Measurements from ENCODE around the gene APLF. TPM values are rescaled to one million over a fixed set of nuclear protein-coding genes. Genes with fewer than 3 reads are reported as not detected.
"Not testable (repeated sequence)": the region's sequence is repeated elsewhere in the genome, so short reads cannot be mapped to it uniquely, and the experiment has no call there.

Gene APLF
- total RNA-seq, 1 experiment from 2014 or later: 2.1 TPM

DNA sequence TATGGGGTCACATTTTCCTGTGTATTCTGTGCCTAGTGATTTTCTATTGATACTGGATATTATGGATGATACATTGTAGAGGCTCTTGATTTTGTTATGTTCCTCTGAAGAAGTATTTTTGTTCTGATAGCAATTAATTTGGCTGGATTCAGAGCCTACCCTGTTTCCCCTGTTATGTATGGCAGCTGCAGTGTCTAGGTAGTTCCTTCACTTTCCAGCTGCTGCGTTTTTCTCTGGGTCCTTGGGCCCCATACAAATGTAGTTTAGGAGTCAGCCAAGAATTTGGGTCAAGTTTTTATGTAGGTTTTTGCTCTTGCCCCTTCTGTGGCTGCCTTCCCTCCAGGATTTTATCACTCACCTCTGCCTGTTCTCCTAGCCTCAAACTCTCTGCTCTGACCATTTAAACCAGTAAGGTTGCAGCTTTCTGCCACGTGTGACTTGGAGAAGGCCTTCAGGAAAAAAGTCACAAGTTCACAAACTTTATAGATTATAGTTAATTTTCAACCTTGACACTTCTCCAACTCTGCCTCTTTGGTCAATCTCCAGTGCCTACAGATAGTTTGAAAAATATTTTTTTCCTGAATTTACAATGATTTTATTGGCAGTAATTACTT is 47.0 kb downstream of the APLF start:
- DNase-seq: no peak
- no peaks in the 10 kb centered on the region for H3K27me3 ChIP-seq (ENCODE audit: control insufficient read depth, insufficient read depth, low read length)
- H3K36me3 ChIP-seq (replicated peaks; ENCODE audit: control insufficient read depth, insufficient read depth, low read length): no peaks in the 10 kb centered on the region
- no peak overlapping the region for H3K4me3 ChIP-seq (ENCODE audit: insufficient read depth, low read depth, low read length)

- Histone ChIP-seq H3K27me3 (ENCODE audit: control insufficient read depth, insufficient read depth, low read length) (no peaks in the 10 kb centered on the region), H3K4me3 (ENCODE audit: insufficient read depth, low read depth, low read length) (no peak overlapping the region), H3K36me3 (replicated peaks; ENCODE audit: control insufficient read depth, insufficient read depth, low read length) (no peaks in the 10 kb centered on the region)
- DNase-seq: no peak
These were observed 48.9 kb downstream of the APLF start for GRCh38 chr2:68516051-68516955.

DNA sequence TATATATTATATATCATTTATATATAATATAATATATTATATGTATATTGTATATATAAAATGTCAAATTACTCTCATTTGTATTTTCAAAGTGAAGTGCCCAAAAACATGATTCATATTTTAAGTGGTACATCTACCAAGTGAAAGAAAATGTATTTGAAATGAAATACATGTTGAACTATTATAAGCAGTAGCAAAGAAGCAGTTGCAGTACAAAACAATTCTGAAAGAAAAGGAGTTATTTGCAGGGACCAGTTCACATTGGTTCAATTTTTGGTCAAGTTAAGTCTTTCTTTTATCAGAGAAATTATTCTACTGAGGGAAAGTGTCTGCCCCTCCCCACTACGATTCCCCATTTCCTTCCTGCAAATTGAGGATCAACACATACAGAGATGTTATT is 51.9 kb downstream of the APLF start:
- no peak for DNase-seq
- Histone ChIP-seq H3K4me3 (ENCODE audit: insufficient read depth, low read depth, low read length) (no peak overlapping the region), H3K27me3 (ENCODE audit: control insufficient read depth, insufficient read depth, low read length) (no peaks in the 10 kb centered on the region), H3K36me3 (replicated peaks; ENCODE audit: control insufficient read depth, insufficient read depth, low read length) (no peaks in the 10 kb centered on the region)

DNA sequence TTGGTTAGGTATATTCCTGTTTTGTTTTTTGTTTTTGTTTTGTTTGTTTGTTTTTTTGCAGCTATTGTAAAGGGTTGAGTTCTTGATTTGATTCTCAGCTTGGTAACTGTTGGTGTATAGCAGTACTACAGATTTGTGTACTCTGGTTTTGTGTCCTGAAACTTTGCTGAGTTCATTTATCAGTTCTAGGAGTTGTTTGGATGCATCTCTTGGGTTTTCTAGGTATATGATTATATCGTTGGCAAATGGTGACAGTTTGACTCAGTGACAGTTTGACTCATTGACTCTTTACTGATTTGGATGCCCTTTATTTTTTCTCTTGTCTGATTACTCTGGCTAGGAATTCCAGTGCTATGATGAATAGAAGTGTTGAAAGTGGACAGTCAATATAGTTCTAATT is 53.7 kb downstream of the APLF start:
- H3K36me3 ChIP-seq (replicated peaks; ENCODE audit: control insufficient read depth, insufficient read depth, low read length): no peaks in the 10 kb centered on the region
- no peaks in the 10 kb centered on the region for H3K27me3 ChIP-seq (ENCODE audit: control insufficient read depth, insufficient read depth, low read length)
- H3K4me3 ChIP-seq (ENCODE audit: insufficient read depth, low read depth, low read length): no peak overlapping the region
- DNase-seq: no peak

- DNase-seq; H3K27me3 ChIP-seq (ENCODE audit: control insufficient read depth, insufficient read depth, low read length); H3K36me3 ChIP-seq (replicated peaks; ENCODE audit: control insufficient read depth, insufficient read depth, low read length); H3K4me3 ChIP-seq (ENCODE audit: insufficient read depth, low read depth, low read length): not testable (repeated sequence)
These were observed 59.6 kb downstream of the APLF start for GRCh38 chr2:68526943-68527342.

DNA sequence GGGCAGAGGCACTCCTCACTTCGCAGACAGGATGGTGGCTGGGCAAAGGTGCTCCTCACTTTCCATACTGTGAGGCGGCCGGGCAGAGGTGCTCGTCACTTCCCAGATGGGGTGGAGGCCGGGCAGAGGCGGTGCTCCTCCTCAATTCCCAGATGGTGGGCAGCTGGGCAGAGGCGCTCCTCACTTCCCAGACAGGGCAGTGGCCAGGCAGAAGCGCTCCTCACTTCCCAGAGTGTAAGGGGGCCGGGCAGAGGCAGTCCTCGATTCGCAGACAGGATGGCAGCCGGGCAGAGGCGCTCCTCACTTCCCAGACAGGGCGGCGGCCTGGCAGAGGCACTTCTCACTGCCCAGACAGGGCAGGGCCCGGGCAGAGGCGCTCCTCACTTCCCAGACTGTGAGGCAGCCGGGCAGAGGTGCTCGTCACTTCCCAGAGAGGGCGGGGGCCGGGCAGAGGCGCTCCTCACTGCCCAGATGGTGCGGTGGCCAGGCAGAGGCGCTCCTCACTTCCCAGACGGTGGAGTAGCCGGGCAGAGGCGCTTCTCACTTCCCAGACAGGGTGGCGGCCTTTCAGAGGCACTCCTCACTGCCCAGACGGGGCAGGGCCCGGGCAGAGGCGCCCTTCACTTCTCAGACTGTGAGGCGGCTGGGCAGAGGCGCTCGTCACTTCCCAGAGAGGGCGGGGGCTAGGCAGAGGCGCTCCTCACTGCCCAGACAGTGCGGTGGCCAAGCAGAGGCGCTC is 60.1 kb downstream of the APLF start:
- DNase-seq: not testable (repeated sequence)

DNA sequence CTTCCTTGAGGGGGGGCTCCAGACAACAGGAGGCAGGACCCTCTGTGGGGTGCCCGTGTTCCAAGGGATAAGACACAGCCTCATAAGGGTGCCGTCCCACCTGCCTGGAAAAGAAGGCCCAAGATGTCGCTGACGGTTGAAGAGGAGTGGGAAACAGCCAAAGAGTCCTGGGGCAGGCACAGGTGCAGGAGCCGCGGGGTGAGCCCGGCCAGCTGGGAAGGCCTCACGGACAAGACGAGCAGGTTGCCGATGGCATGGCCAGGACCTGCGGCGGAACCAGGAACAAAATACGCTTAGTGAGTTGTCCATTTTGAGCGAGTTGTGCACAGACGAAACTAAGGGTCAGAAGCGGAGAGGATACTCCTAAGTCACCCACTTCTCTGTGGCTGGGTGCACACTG is 61.8 kb downstream of the APLF start:
- H3K27me3 ChIP-seq (ENCODE audit: control insufficient read depth, insufficient read depth, low read length); DNase-seq; H3K36me3 ChIP-seq (replicated peaks; ENCODE audit: control insufficient read depth, insufficient read depth, low read length); H3K4me3 ChIP-seq (ENCODE audit: insufficient read depth, low read depth, low read length): not testable (repeated sequence)

More for the DNA sequence above, 60.1 kb downstream of the APLF start:
- not testable (repeated sequence) for H3K27me3 ChIP-seq (ENCODE audit: control insufficient read depth, insufficient read depth, low read length); H3K4me3 ChIP-seq (ENCODE audit: insufficient read depth, low read depth, low read length); H3K36me3 ChIP-seq (replicated peaks; ENCODE audit: control insufficient read depth, insufficient read depth, low read length)

DNA sequence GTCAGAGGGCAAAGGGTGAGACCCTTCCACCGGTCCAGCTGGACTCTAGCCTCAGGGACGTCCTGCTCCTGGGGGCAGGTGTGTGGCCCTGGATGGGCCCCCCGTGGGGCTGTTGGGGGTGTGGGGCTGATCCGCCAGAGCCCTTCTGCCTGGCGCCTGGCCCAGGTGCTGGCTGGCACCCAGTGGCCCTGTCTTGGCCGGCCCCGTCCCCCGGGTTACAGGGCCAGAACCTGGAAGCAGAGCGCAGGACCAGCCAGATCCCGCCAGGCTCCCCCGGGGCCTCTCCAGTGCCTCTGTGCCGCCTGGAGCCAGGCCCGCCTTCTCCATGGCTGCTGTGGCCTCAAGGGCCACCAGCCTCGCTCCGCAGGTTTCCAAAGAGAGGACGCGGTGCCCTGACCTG is 62.3 kb downstream of the APLF start:
- not testable (repeated sequence) for H3K4me3 ChIP-seq (ENCODE audit: insufficient read depth, low read depth, low read length); H3K36me3 ChIP-seq (replicated peaks; ENCODE audit: control insufficient read depth, insufficient read depth, low read length); DNase-seq; H3K27me3 ChIP-seq (ENCODE audit: control insufficient read depth, insufficient read depth, low read length)

DNA sequence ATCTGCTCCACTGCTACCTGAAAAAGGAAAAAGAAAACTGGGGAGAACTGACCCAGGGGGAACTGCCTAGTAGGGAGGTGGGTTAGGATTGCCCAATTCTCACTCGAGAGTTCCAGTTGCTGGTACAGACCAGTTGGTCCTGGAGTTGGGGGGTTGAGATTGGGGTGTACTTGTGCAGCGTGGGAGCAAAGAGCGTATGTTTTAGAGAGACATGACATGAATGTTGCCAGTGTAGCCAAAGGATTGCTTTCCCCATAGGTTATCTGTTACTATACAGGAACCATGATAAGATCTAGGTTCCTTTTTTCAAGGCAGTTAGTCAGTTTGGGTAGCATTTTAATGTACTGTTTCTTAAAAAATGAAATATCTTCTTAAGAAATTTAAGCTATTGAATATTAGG is 68.6 kb downstream of the APLF start:
- no peaks in the 10 kb centered on the region for H3K27me3 ChIP-seq (ENCODE audit: control insufficient read depth, insufficient read depth, low read length)
- no peak overlapping the region for H3K4me3 ChIP-seq (ENCODE audit: insufficient read depth, low read depth, low read length)
- no peaks in the 10 kb centered on the region for H3K36me3 ChIP-seq (replicated peaks; ENCODE audit: control insufficient read depth, insufficient read depth, low read length)
- no peak for DNase-seq

DNA sequence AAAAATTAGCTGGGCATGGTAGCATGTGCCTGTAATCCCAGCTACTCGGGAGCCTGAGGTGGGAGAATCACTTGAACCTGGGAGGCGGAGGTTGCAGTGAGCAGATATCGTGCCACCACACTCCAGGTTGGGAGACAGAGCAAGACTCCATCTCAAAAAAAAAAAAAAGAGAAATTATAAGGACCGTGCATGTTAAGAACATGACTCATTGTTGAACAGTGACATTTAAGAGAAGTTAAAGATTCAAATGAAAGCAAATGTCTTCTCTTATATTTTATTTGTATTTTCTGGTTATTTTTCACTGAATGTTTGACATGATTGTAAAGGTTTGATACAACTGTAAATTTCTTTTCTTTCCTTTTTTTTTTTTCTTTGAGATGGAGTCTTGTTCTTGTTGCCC is 69.6 kb downstream of the APLF start:
- H3K36me3 ChIP-seq (replicated peaks; ENCODE audit: control insufficient read depth, insufficient read depth, low read length): no peaks in the 10 kb centered on the region
- H3K27me3 ChIP-seq (ENCODE audit: control insufficient read depth, insufficient read depth, low read length): no peaks in the 10 kb centered on the region
- H3K4me3 ChIP-seq (ENCODE audit: insufficient read depth, low read depth, low read length): no peak overlapping the region
- DNase-seq: no peak

DNA sequence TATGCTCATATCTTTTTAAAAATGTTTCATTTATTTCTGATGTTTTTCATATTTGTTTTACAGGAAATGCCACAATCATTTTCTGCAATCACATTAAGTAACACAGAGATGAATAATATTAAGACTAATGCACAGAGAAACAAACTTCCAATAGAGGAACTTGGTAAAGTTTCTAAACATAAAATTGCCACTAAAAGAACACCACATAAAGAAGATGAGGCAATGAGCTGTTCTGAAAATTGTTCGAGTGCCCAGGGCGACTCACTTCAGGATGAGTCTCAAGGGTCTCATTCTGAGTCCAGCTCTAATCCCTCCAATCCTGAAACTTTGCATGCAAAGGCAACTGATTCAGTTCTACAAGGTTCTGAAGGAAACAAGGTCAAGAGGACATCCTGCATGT is 70.4 kb downstream of the APLF start:
- Histone ChIP-seq H3K27me3 (ENCODE audit: control insufficient read depth, insufficient read depth, low read length) (no peaks in the 10 kb centered on the region), H3K4me3 (ENCODE audit: insufficient read depth, low read depth, low read length) (no peak overlapping the region), H3K36me3 (replicated peaks; ENCODE audit: control insufficient read depth, insufficient read depth, low read length) (no peaks in the 10 kb centered on the region)
- no peak for DNase-seq

DNA sequence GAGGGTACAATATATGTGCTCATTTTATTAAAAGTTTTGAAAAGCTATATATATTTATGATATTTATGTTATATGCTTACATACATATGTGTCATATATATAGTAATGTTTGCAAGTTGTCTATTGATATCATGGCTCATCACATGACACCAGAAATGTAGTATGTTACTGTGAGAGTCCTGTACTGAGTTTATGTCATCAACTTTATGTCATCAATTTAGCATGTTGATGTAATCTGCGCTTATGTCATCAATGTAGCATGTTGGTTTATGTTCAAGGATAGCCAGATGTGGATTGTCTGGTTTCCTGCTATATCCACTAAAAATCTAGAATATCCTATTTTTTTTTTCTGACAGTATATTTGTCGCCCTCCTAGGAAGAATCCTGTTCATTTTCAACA is 77.4 kb downstream of the APLF start:
- no peak for DNase-seq
- H3K27me3 ChIP-seq (ENCODE audit: control insufficient read depth, insufficient read depth, low read length): no peaks in the 10 kb centered on the region
- H3K4me3 ChIP-seq (ENCODE audit: insufficient read depth, low read depth, low read length): no peak overlapping the region
- H3K36me3 ChIP-seq (replicated peaks; ENCODE audit: control insufficient read depth, insufficient read depth, low read length): no peaks in the 10 kb centered on the region

DNA sequence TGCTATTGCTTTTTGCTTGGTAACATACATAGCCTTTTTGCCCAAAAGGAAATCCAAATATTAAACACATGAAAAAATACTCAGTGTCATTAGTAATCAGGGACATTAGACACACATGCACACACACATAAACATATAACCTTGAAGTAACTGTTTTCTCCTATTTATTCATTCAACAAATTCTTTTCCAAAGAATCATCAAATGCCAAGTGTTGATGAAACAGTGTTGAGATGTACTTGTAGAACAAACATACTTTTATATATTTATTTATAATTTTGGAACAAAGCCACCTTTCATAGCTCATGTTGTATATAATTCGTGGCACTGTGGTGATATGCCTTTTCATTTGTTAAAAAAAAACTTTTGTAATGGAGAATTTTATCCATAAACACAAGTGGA is 81.0 kb downstream of the APLF start:
- DNase-seq: no peak
- Histone ChIP-seq H3K27me3 (ENCODE audit: control insufficient read depth, insufficient read depth, low read length) (no peaks in the 10 kb centered on the region), H3K36me3 (replicated peaks; ENCODE audit: control insufficient read depth, insufficient read depth, low read length) (no peaks in the 10 kb centered on the region), H3K4me3 (ENCODE audit: insufficient read depth, low read depth, low read length) (no peak overlapping the region)

DNA sequence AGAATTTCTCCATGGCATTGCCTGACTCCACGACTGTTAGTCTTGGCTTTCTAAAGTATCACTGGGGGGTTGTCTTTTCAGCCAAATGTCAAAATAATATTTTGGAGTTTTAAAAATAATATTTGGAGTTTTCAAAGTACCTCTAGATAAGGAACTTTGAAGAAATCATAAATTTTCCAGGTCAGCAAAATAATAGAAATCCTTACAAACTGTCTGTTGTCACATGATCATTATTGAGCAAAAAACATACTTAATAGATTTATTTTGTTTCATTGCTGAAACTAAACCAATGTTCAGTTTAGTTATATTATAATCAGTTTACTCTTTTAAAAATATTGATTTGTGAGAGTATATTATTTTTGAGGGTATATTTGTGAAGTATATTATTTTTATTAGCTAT is 85.7 kb downstream of the APLF start:
- no peak overlapping the region for H3K4me3 ChIP-seq (ENCODE audit: insufficient read depth, low read depth, low read length)
- no peak for DNase-seq
- H3K27me3 ChIP-seq (ENCODE audit: control insufficient read depth, insufficient read depth, low read length): no peaks in the 10 kb centered on the region
- H3K36me3 ChIP-seq (replicated peaks; ENCODE audit: control insufficient read depth, insufficient read depth, low read length): no peaks in the 10 kb centered on the region

All from H7 (cell line).